Keratinocyte (primary cell): ENCODE results near the gene ANKRD28. TPM values are rescaled to one million over a fixed set of nuclear protein-coding genes. Genes with fewer than 3 reads are reported as not detected.

Experiments used
- DNase-seq: peaks from one replicate; pipeline ENCODE4 v3.0.0-alpha.2; 2011; ENCODE audit warnings: low read depth, missing footprints, low spot score
- FAIRE-seq: peaks from 2 replicates; lab custom pipeline; 2011; peaks lifted over from hg19 to GRCh38; lab: Jason Lieb, UNC
- H2AFZ ChIP-seq: 2 replicates; pipeline ENCODE4 v1.6.0; 2012; ENCODE audit warnings: low read length, control low read depth, inconsistent platforms; ENCODE audit not compliant: control insufficient read depth
- H3K27ac ChIP-seq: 2 replicates; pipeline ENCODE4 v1.5.1; 2011; ENCODE audit warnings: low read length; ENCODE audit not compliant: control insufficient read depth, insufficient read depth
- H3K27me3 ChIP-seq: 3 replicates; pipeline ENCODE4 v1.6.0; 2011; ENCODE audit warnings: low read length; ENCODE audit not compliant: control insufficient read depth, insufficient read depth; ENCODE audit errors: extremely low read depth
- H3K36me3 ChIP-seq, 2 experiments: 2 replicates in 1 of 2; 3 replicates in 1 of 2; pipeline ENCODE4 v1.5.1; 2011; ENCODE audit warnings: low read length in 2 of 2, mild to moderate bottlenecking in 1 of 2; ENCODE audit not compliant: control insufficient read depth in 2 of 2, insufficient read depth in 2 of 2; ENCODE audit errors: extremely low read depth in 1 of 2
- H3K4me1 ChIP-seq: 3 replicates; pipeline ENCODE4 v1.5.1; 2011; ENCODE audit warnings: low read length; ENCODE audit not compliant: control insufficient read depth, insufficient read depth; ENCODE audit errors: extremely low read depth
- H3K4me2 ChIP-seq: 3 replicates; pipeline ENCODE4 v1.6.0; 2011; ENCODE audit warnings: low read depth, low read length; ENCODE audit not compliant: control insufficient read depth, insufficient read depth; ENCODE audit errors: extremely low read depth
- H3K4me3 ChIP-seq, 3 experiments: fragments of 200-600 bp in 1 of 3; sonication (generic) in 1 of 3; 2 replicates in 2 of 3; 3 replicates in 1 of 3; pipeline ENCODE4 v1.5.1; 2011 to 2016; ENCODE audit warnings: low read length in 3 of 3, mild to moderate bottlenecking in 3 of 3, control low read depth in 2 of 3, inconsistent platforms in 1 of 3, low read depth in 1 of 3, mixed read lengths in 1 of 3, mixed run types in 1 of 3, moderate library complexity in 1 of 3; ENCODE audit not compliant: control insufficient read depth in 2 of 3, insufficient read depth in 2 of 3; ENCODE audit errors: extremely low read depth in 1 of 3
- H3K79me2 ChIP-seq: 2 replicates; pipeline ENCODE4 v1.6.0; 2012; ENCODE audit warnings: low read length; ENCODE audit not compliant: control insufficient read depth, insufficient read depth
- H3K9ac ChIP-seq: 3 replicates; pipeline ENCODE4 v1.6.0; 2011; ENCODE audit warnings: low read length; ENCODE audit not compliant: control insufficient read depth, insufficient read depth; ENCODE audit errors: extremely low read depth
- H3K9me1 ChIP-seq: 3 replicates; pipeline ENCODE4 v1.6.0; 2011; ENCODE audit warnings: low read length; ENCODE audit not compliant: control insufficient read depth, insufficient read depth; ENCODE audit errors: extremely low read depth
- H3K9me3 ChIP-seq: 2 replicates; pipeline ENCODE4 v1.5.1; 2012; ENCODE audit warnings: low read depth, low read length; ENCODE audit not compliant: control insufficient read depth
- H4K20me1 ChIP-seq: 3 replicates; pipeline ENCODE4 v1.6.0; 2011; ENCODE audit warnings: low read length; ENCODE audit not compliant: control insufficient read depth, insufficient read depth; ENCODE audit errors: extremely low read depth
- EZH2 ChIP-seq: IDR thresholded peaks from one replicate; pipeline ENCODE4 v1.6.1; 2012; ENCODE audit warnings: inconsistent platforms, mild to moderate bottlenecking, low read length, moderate library complexity
- dilution Hi-C: fragments of 300-500 bp; cut with MboI; formaldehyde crosslinking; loops from one replicate; pipeline ENCODE4 v1.7.0; 2020; ENCODE audit warnings: low sequenced_read_pairs; ENCODE audit not compliant: extremely low pct_ligation_motif_present
- polyA plus RNA-seq, 5 experiments: library from polyadenylated mRNA; depleted of rRNA in 3 of 5; stranded (reverse) in 3 of 5; stranded (forward) in 1 of 5; unstranded in 1 of 5; fragments of >200 nt; gene quantifications; 1 replicate in 1 of 5; 2 replicates in 3 of 5; 3 replicates in 1 of 5; pipeline versions ENCODE4 v1.2.1 to v1.2.3, GENCODE V29; 2011 to 2012; ENCODE audit warnings: missing spikeins in 2 of 5, low read depth in 1 of 5, low replicate concordance in 1 of 5
- TF ChIP-seq, protein P1 (sequence below), 3 experiments: IDR thresholded peaks in 1 of 3; conservative IDR thresholded peaks in 1 of 3; optimal IDR thresholded peaks in 1 of 3; 2 replicates in 2 of 3; 3 replicates in 1 of 3; pipeline versions ENCODE3 to v1.5.1; 2011; ENCODE audit warnings: low read length in 3 of 3, mild to moderate bottlenecking in 3 of 3, moderate library complexity in 2 of 3, control low read depth in 1 of 3, inconsistent platforms in 1 of 3; ENCODE audit not compliant: insufficient read depth in 2 of 3; ENCODE audit errors: extremely low read depth in 1 of 3

The ANKRD28 gene
- polyA plus RNA-seq, 1 donor (not counting 4 experiments of a cell fraction or from before 2014, with no cell fraction given) = 32.7 TPM

DNA sequence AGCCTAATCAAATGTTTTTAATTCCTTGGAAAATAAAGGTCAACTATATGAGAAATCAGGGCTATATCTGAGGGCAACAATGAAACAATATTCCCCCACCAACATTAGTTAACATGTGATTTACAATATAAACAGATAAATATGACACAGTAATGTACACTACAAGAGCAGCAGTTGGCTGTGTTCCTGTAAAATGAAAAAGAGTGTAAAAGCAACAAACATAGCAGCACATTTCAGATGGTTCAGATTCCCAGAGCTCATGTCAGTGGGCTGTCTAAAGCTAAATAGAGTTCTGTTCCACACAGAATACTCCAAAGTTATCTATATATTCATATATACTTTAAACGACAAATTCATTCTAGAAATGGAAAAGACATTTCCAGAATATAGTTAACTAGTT lies 42.6 kb downstream of the ANKRD28 start:
- H3K27ac ChIP-seq = no peak overlapping the region
- dilution Hi-C loops = no loop called here
- H3K9me1 ChIP-seq = no peaks in the 10 kb centered on the region
- no peaks in the 10 kb centered on the region for H4K20me1 ChIP-seq
- H3K27me3 ChIP-seq = no peaks in the 10 kb centered on the region
- H3K4me3 ChIP-seq = no peak overlapping the region
- H2AFZ ChIP-seq = no peak overlapping the region
- H3K9ac ChIP-seq = no peak overlapping the region
- no peaks in the 10 kb centered on the region for H3K9me3 ChIP-seq
- H3K4me1 ChIP-seq = peaks cover 11% of the 10 kb centered on the region
- no peaks in the 10 kb centered on the region for H3K36me3 ChIP-seq
- no peak overlapping the region for H3K4me2 ChIP-seq
- FAIRE-seq (no peak), DNase-seq (no peak)
- peaks cover 5% of the 10 kb centered on the region for H3K79me2 ChIP-seq
- TF ChIP-seq, protein P1, sequence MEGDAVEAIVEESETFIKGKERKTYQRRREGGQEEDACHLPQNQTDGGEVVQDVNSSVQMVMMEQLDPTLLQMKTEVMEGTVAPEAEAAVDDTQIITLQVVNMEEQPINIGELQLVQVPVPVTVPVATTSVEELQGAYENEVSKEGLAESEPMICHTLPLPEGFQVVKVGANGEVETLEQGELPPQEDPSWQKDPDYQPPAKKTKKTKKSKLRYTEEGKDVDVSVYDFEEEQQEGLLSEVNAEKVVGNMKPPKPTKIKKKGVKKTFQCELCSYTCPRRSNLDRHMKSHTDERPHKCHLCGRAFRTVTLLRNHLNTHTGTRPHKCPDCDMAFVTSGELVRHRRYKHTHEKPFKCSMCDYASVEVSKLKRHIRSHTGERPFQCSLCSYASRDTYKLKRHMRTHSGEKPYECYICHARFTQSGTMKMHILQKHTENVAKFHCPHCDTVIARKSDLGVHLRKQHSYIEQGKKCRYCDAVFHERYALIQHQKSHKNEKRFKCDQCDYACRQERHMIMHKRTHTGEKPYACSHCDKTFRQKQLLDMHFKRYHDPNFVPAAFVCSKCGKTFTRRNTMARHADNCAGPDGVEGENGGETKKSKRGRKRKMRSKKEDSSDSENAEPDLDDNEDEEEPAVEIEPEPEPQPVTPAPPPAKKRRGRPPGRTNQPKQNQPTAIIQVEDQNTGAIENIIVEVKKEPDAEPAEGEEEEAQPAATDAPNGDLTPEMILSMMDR (optimal IDR thresholded peaks at IDR 0.05 in 1 of 3, IDR thresholded peaks at IDR 0.05 in 1 of 3, conservative IDR thresholded peaks at IDR 0.05 in 1 of 3; ENCODE audit: extremely low read depth in 1 of 3, insufficient read depth in 2 of 3, low read length in 3 of 3) = no peak
- TF ChIP-seq EZH2 = no peak

DNA sequence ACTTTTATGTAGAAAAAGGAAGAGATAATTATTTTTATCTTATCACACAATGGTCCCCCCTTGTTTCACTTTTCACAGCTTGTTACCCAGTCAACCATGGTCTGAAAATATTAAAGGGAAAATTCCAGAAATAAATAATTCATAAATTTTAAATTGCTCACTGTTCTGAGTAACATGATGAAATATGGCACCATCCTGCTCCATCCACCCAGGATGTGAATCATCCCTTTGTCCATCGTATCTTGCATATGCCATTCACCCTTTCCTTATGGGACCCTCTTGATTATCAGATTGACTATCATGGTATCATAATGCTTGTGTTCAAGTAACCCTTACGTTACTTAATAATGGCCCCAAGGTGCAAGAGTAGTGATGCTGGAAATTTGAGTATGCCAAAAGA lies 43.7 kb downstream of the ANKRD28 start:
- no peak overlapping the region for H2AFZ ChIP-seq
- no peak overlapping the region for H3K9ac ChIP-seq
- peak overlapping the region; percentile 29 for H3K4me2 ChIP-seq
- no peaks in the 10 kb centered on the region for H3K9me1 ChIP-seq
- H4K20me1 ChIP-seq = no peaks in the 10 kb centered on the region
- no peaks in the 10 kb centered on the region for H3K27me3 ChIP-seq
- DNase-seq = no peak
- H3K27ac ChIP-seq = peak overlapping the region; percentile 82
- H3K4me1 ChIP-seq = peaks cover 11% of the 10 kb centered on the region
- TF ChIP-seq, protein P1 (optimal IDR thresholded peaks at IDR 0.05 in 1 of 3, IDR thresholded peaks at IDR 0.05 in 1 of 3, conservative IDR thresholded peaks at IDR 0.05 in 1 of 3; ENCODE audit: extremely low read depth in 1 of 3, insufficient read depth in 2 of 3, low read length in 3 of 3) = no peak
- TF ChIP-seq EZH2 = no peak
- H3K79me2 ChIP-seq = peaks cover 5% of the 10 kb centered on the region
- no peaks in the 10 kb centered on the region for H3K9me3 ChIP-seq
- FAIRE-seq = peak; percentile 85
- dilution Hi-C loops = no loop called here
- no peak overlapping the region for H3K4me3 ChIP-seq
- peaks cover 0 to 3% of the 10 kb centered on the region in 2 experiments for H3K36me3 ChIP-seq
